Activated effector memory CD4-positive, alpha-beta T cell treated with anti-CD3 and anti-CD28 coated beads, Interleukin-2, amount 50 U/mL, for 16 hours (primary cell): ENCODE results near the gene KRT26.
A peak's percentile ranks its signal among the peaks of the same experiment; 100 is the strongest.
"Not testable (repeated sequence)": the region's sequence is repeated elsewhere in the genome, so short reads cannot be mapped to it uniquely, and the experiment has no call there.

Experiments
- DNase-seq: peaks from one replicate; pipeline ENCODE4 v3.0.0-alpha.2; 2020

Gene KRT26

GRCh38 chr17:40772101-40772500 is at the start of gene KRT26:
TSS of gene KRT26 (minus strand) at chr17:40772201. CDS start at chr17:40772113, 88 bp downstream.
- DNase-seq: no peak

GRCh38 chr17:40821536-40821935 is 49.5 kb upstream of the KRT26 start:
- no peak for DNase-seq

- no peak for DNase-seq
These were observed 48.3 kb upstream of the KRT26 start for GRCh38 chr17:40820228-40820838.

- no peak for DNase-seq
These were observed 47.6 kb upstream of the KRT26 start for GRCh38 chr17:40819528-40820125.

- peak; percentile 95 for DNase-seq
These were observed 46.9 kb upstream of the KRT26 start for GRCh38 chr17:40818733-40819527.

GRCh38 chr17:40818343-40818732 is 46.3 kb upstream of the KRT26 start:
- no peak for DNase-seq

- DNase-seq: no peak
These were observed 45.2 kb upstream of the KRT26 start for GRCh38 chr17:40817103-40817682.

GRCh38 chr17:40816569-40816968 is 44.6 kb upstream of the KRT26 start:
- DNase-seq: no peak

GRCh38 chr17:40815381-40815780 is 43.4 kb upstream of the KRT26 start:
- no peak for DNase-seq

- not testable (repeated sequence) for DNase-seq
These were observed 42.7 kb upstream of the KRT26 start for GRCh38 chr17:40814657-40815056.

- no peak for DNase-seq
These were observed 41.8 kb upstream of the KRT26 start for GRCh38 chr17:40813804-40814203.

- DNase-seq: no peak
These were observed 40.6 kb upstream of the KRT26 start for GRCh38 chr17:40812639-40813038.

GRCh38 chr17:40810494-40810893 is 38.5 kb upstream of the KRT26 start:
- DNase-seq: no peak

GRCh38 chr17:40809721-40810421 is 37.9 kb upstream of the KRT26 start:
- DNase-seq: no peak

- no peak for DNase-seq
These were observed 34.1 kb upstream of the KRT26 start for GRCh38 chr17:40806131-40806530.

- peak; percentile 90 for DNase-seq
These were observed 31.6 kb upstream of the KRT26 start for GRCh38 chr17:40803617-40804082.

GRCh38 chr17:40801157-40801556 is 29.2 kb upstream of the KRT26 start:
- no peak for DNase-seq

- no peak for DNase-seq
These were observed 28.4 kb upstream of the KRT26 start for GRCh38 chr17:40800381-40800780.

GRCh38 chr17:40799859-40800258 is 27.9 kb upstream of the KRT26 start, which contains the start of gene KRT28:
TSS of gene KRT28 (minus strand) at chr17:40799959. CDS start at chr17:40799893, 66 bp downstream.
- DNase-seq: no peak

GRCh38 chr17:40796846-40797245 is 24.8 kb upstream of the KRT26 start:
- no peak for DNase-seq

- no peak for DNase-seq
These were observed 23.1 kb upstream of the KRT26 start for GRCh38 chr17:40795019-40795667.

- DNase-seq: no peak
These were observed 22.5 kb upstream of the KRT26 start for GRCh38 chr17:40794466-40794865.
